Trophoblast cell (in vitro differentiated cells and primary cell): ENCODE data around the gene CCNDBP1.
"Not testable (repeated sequence)": the region's sequence is repeated elsewhere in the genome, so short reads cannot be mapped to it uniquely, and the experiment has no call there.

ENCODE experiments used
- DNase-seq, 2 donors: peaks; one replicate each; pipeline ENCODE4 v3.0.0-alpha.2; 2016
- H2AFZ ChIP-seq: 2 replicates; pipeline ENCODE4 v1.6.1; 2013; ENCODE audit warnings: low read length, moderate library complexity, mild to moderate bottlenecking; ENCODE audit not compliant: insufficient read depth, poor library complexity
- H2AK5ac ChIP-seq: 2 replicates; pipeline ENCODE4 v1.6.1; 2013; ENCODE audit warnings: mild to moderate bottlenecking, low read length
- H2BK120ac ChIP-seq: 2 replicates; pipeline ENCODE4 v1.6.1; 2013; ENCODE audit warnings: low read length, mild to moderate bottlenecking, moderate library complexity; ENCODE audit not compliant: insufficient read depth, poor library complexity
- H2BK12ac ChIP-seq: 2 replicates; pipeline ENCODE4 v1.6.1; 2013; ENCODE audit warnings: mild to moderate bottlenecking, low read length, moderate library complexity
- H2BK5ac ChIP-seq: 2 replicates; pipeline ENCODE4 v1.6.1; 2013; ENCODE audit warnings: low read length, low read depth, moderate library complexity, mild to moderate bottlenecking; ENCODE audit not compliant: poor library complexity
- H3K14ac ChIP-seq: 2 replicates; pipeline ENCODE4 v1.6.1; 2013; ENCODE audit warnings: mild to moderate bottlenecking, low read length
- H3K18ac ChIP-seq: 2 replicates; pipeline ENCODE4 v1.6.1; 2013; ENCODE audit warnings: mild to moderate bottlenecking, low read length
- H3K23ac ChIP-seq: 2 replicates; pipeline ENCODE4 v1.6.1; 2013; ENCODE audit warnings: low read length
- H3K27ac ChIP-seq: 2 replicates; pipeline ENCODE4 v1.5.1; 2013; ENCODE audit warnings: low read depth, mild to moderate bottlenecking, inconsistent platforms, low read length, moderate library complexity
- H3K27me3 ChIP-seq: 2 replicates; pipeline ENCODE4 v1.6.1; 2013; ENCODE audit warnings: inconsistent platforms, mild to moderate bottlenecking, low read length, moderate library complexity; ENCODE audit not compliant: insufficient read depth
- H3K36me3 ChIP-seq, 2 experiments: 1 replicate in 1 of 2; 2 replicates in 1 of 2; pipeline ENCODE4 v1.6.1; 2013; ENCODE audit warnings: low read length in 2 of 2, mild to moderate bottlenecking in 2 of 2, moderate library complexity in 1 of 2; ENCODE audit not compliant: insufficient read depth in 2 of 2, control insufficient read depth in 1 of 2
- H3K4ac ChIP-seq: 2 replicates; pipeline ENCODE4 v1.6.1; 2013; ENCODE audit warnings: low read depth, mild to moderate bottlenecking, low read length, moderate library complexity
- H3K4me1 ChIP-seq, 2 experiments: 1 replicate in 1 of 2; 2 replicates in 1 of 2; pipeline ENCODE4 v1.6.1; 2013; ENCODE audit warnings: low read length in 2 of 2, mild to moderate bottlenecking in 2 of 2, moderate library complexity in 1 of 2; ENCODE audit not compliant: insufficient read depth in 2 of 2, control insufficient read depth in 1 of 2
- H3K4me2 ChIP-seq: 2 replicates; pipeline ENCODE4 v1.6.1; 2013; ENCODE audit warnings: inconsistent platforms, mild to moderate bottlenecking, low read length, moderate library complexity
- H3K4me3 ChIP-seq: 2 replicates; pipeline ENCODE4 v1.5.1; 2013; ENCODE audit warnings: mild to moderate bottlenecking, low read depth, low read length, inconsistent platforms
- H3K79me1 ChIP-seq: one replicate; pipeline ENCODE4 v1.6.1; 2013; ENCODE audit warnings: low read length
- H3K79me2 ChIP-seq: 2 replicates; pipeline ENCODE4 v1.6.1; 2013; ENCODE audit warnings: low read length, mild to moderate bottlenecking; ENCODE audit not compliant: control insufficient read depth, insufficient read depth, poor library complexity
- H3K9ac ChIP-seq: 2 replicates; pipeline ENCODE4 v1.6.1; 2013; ENCODE audit warnings: mild to moderate bottlenecking, low read length
- H3K9me3 ChIP-seq: 2 replicates; pipeline ENCODE4 v1.6.1; 2013; ENCODE audit warnings: low read depth, mild to moderate bottlenecking, control low read depth, inconsistent platforms, low read length; ENCODE audit not compliant: insufficient read depth
- H4K12ac ChIP-seq: 2 replicates; pipeline ENCODE4 v1.6.1; 2013; ENCODE audit warnings: low read depth, mild to moderate bottlenecking, low read length, moderate library complexity
- H4K8ac ChIP-seq: 2 replicates; pipeline ENCODE4 v1.6.1; 2013; ENCODE audit warnings: low read depth, mild to moderate bottlenecking, low read length, moderate library complexity
- H4K91ac ChIP-seq: one replicate; pipeline ENCODE4 v1.6.1; 2013; ENCODE audit warnings: low read depth, mild to moderate bottlenecking, low read length, moderate library complexity
- WGBS: extraction: QIAGEN DNeasy Blood & Tissue Kit; methylation state at CpG from one replicate; pipeline ENCODE4 v1.1.7; 2013; ENCODE audit warnings: missing lambda C conversion rate; ENCODE audit not compliant: insufficient read length, insufficient coverage; ENCODE audit errors: extremely low coverage; 5-methylcytosine and 5-hydroxymethylcytosine counted together

Gene CCNDBP1

GRCh38 chr15:43167261-43167660 is 17.9 kb upstream of the CCNDBP1 start:
- not testable (repeated sequence) for H3K79me1 ChIP-seq, H2AK5ac ChIP-seq, H4K91ac ChIP-seq, H3K4me1 ChIP-seq, H3K79me2 ChIP-seq, DNase-seq, H3K9ac ChIP-seq, H3K4ac ChIP-seq, H3K9me3 ChIP-seq, H4K8ac ChIP-seq, H3K36me3 ChIP-seq, H2BK12ac ChIP-seq, H4K12ac ChIP-seq, H3K4me3 ChIP-seq, H3K14ac ChIP-seq, H2BK120ac ChIP-seq, H3K27ac ChIP-seq, H3K23ac ChIP-seq, H3K27me3 ChIP-seq, H2BK5ac ChIP-seq, H3K4me2 ChIP-seq, H2AFZ ChIP-seq, H3K18ac ChIP-seq
- no CpG with 5 or more reads among the region's 28 CpGs for WGBS

- Histone ChIP-seq H3K36me3 (peaks cover 2 to 3% of the 10 kb centered on the region in 2 experiments), H3K18ac (no peak overlapping the region), H3K4me2 (no peak overlapping the region), H2BK12ac (no peak overlapping the region), H2AFZ (no peak overlapping the region), H3K14ac (no peak overlapping the region), H4K91ac (peak overlapping the region; percentile 39), H4K12ac (no peak overlapping the region), H2AK5ac (no peak overlapping the region), H3K79me1 (no peaks in the 10 kb centered on the region), H3K27ac (peak overlapping the region; percentile 1), H3K4ac (no peak overlapping the region), H2BK5ac (no peak overlapping the region), H3K27me3 (no peaks in the 10 kb centered on the region), H4K8ac (peak overlapping the region; percentile 26), H3K23ac (no peak overlapping the region), H3K79me2 (no peaks in the 10 kb centered on the region), H3K9me3 (peaks cover 2% of the 10 kb centered on the region), H3K4me1 (peaks cover 5 to 8% of the 10 kb centered on the region in 2 experiments), H3K9ac (peak overlapping the region; percentile 7), H3K4me3 (no peak overlapping the region), H2BK120ac (no peak overlapping the region)
- no CpG with 5 or more reads among the region's 2 CpGs for WGBS
- no peak for DNase-seq
Measured at GRCh38 chr15:43168192-43169107, 16.8 kb upstream of the CCNDBP1 start.

- H3K23ac ChIP-seq = no peak overlapping the region
- DNase-seq = peak in 1 of 2 donors; percentile 63
- peaks cover 4 to 5% of the 10 kb centered on the region in 2 experiments for H3K36me3 ChIP-seq
- H3K9me3 ChIP-seq = peaks cover 2% of the 10 kb centered on the region
- no peak overlapping the region for H2AK5ac ChIP-seq
- no peak overlapping the region for H3K4me2 ChIP-seq
- no peak overlapping the region for H4K91ac ChIP-seq
- H4K12ac ChIP-seq = no peak overlapping the region
- H3K79me1 ChIP-seq = no peaks in the 10 kb centered on the region
- peak overlapping the region; percentile 56 for H3K27ac ChIP-seq
- H3K27me3 ChIP-seq = no peaks in the 10 kb centered on the region
- H2BK12ac ChIP-seq = no peak overlapping the region
- H3K4me3 ChIP-seq = no peak overlapping the region
- H3K4ac ChIP-seq = no peak overlapping the region
- no peaks in the 10 kb centered on the region for H3K79me2 ChIP-seq
- H2BK120ac ChIP-seq = no peak overlapping the region
- H2BK5ac ChIP-seq = no peak overlapping the region
- no peak overlapping the region for H3K18ac ChIP-seq
- H3K4me1 ChIP-seq = peaks cover 5 to 8% of the 10 kb centered on the region in 2 experiments
- H4K8ac ChIP-seq = no peak overlapping the region
- no peak overlapping the region for H3K14ac ChIP-seq
- H3K9ac ChIP-seq = no peak overlapping the region
- H2AFZ ChIP-seq = no peak overlapping the region
- no CpG with 5 or more reads among the region's 4 CpGs for WGBS
Measured at GRCh38 chr15:43169888-43170287, 15.3 kb upstream of the CCNDBP1 start.

- H4K91ac ChIP-seq = not testable (repeated sequence)
- WGBS = no CpG with 5 or more reads among the region's 25 CpGs
Measured at GRCh38 chr15:43175656-43176309, 9.4 kb upstream of the CCNDBP1 start.

More at GRCh38 chr15:43175656-43176309, 9.4 kb upstream of the CCNDBP1 start:
- H3K4me1 ChIP-seq, H3K9ac ChIP-seq, H3K27me3 ChIP-seq, H2AFZ ChIP-seq, DNase-seq, H3K4me3 ChIP-seq, H3K9me3 ChIP-seq, H2BK120ac ChIP-seq, H2BK12ac ChIP-seq, H2AK5ac ChIP-seq, H3K18ac ChIP-seq, H3K23ac ChIP-seq, H4K12ac ChIP-seq, H3K79me1 ChIP-seq, H4K8ac ChIP-seq, H3K4ac ChIP-seq, H3K14ac ChIP-seq, H2BK5ac ChIP-seq, H3K4me2 ChIP-seq, H3K79me2 ChIP-seq, H3K27ac ChIP-seq: not testable (repeated sequence)
- H3K36me3 ChIP-seq = peaks cover 9 to 10% of the 10 kb centered on the region in 2 experiments
